ENCODE results near the gene JMJD1C.
"Not testable (repeated sequence)": the region's sequence is repeated elsewhere in the genome, so short reads cannot be mapped to it uniquely, and the experiment has no call there.

Gene JMJD1C

GRCh38 chr10:63502832-63503231, 37.1 kb upstream of the JMJD1C start:
- no peak overlapping the region for H3K4me3 ChIP-seq (ENCODE audit: insufficient read length, low read depth)
- H3K36me3 ChIP-seq (ENCODE audit: insufficient read depth, insufficient read length, low read length): no peaks in the 10 kb centered on the region
- TF ChIP-seq ZNF274 (IDR thresholded peaks at IDR 0.05; ENCODE audit: low read depth, low read length) (no peak), SUZ12 (IDR thresholded peaks at IDR 0.05; ENCODE audit: extremely low read depth, insufficient read depth, insufficient read length) (no peak), YY1 (IDR thresholded peaks at IDR 0.05; ENCODE audit: insufficient read depth, insufficient read length) (no peak)
- no peak for DNase-seq (ENCODE audit: low read depth, low spot score)
- H3K9ac ChIP-seq (ENCODE audit: insufficient read length, low read depth): no peak overlapping the region
- H3K9me3 ChIP-seq (ENCODE audit: insufficient read depth, low read length): no peaks in the 10 kb centered on the region
- no peaks in the 10 kb centered on the region for H3K27me3 ChIP-seq (ENCODE audit: insufficient read depth, insufficient read length)
- H3K4me1 ChIP-seq (ENCODE audit: insufficient read depth, insufficient read length): peaks cover 5% of the 10 kb centered on the region

GRCh38 chr10:63501954-63502353, 36.2 kb upstream of the JMJD1C start:
- Histone ChIP-seq H3K9ac (ENCODE audit: insufficient read length, low read depth) (no peak overlapping the region), H3K9me3 (ENCODE audit: insufficient read depth, low read length) (no peaks in the 10 kb centered on the region), H3K4me3 (ENCODE audit: insufficient read length, low read depth) (no peak overlapping the region), H3K36me3 (ENCODE audit: insufficient read depth, insufficient read length, low read length) (no peaks in the 10 kb centered on the region), H3K4me1 (ENCODE audit: insufficient read depth, insufficient read length) (peaks cover 5% of the 10 kb centered on the region), H3K27me3 (ENCODE audit: insufficient read depth, insufficient read length) (no peaks in the 10 kb centered on the region)
- DNase-seq (ENCODE audit: low read depth, low spot score): no peak
- no peak for TF ChIP-seq ZNF274 (IDR thresholded peaks at IDR 0.05; ENCODE audit: low read depth, low read length)
- no peak for TF ChIP-seq SUZ12 (IDR thresholded peaks at IDR 0.05; ENCODE audit: extremely low read depth, insufficient read depth, insufficient read length)
- TF ChIP-seq YY1 (IDR thresholded peaks at IDR 0.05; ENCODE audit: insufficient read depth, insufficient read length): no peak

GRCh38 chr10:63500551-63500950, 34.8 kb upstream of the JMJD1C start:
- not testable (repeated sequence) for H3K9ac ChIP-seq (ENCODE audit: insufficient read length, low read depth); H3K36me3 ChIP-seq (ENCODE audit: insufficient read depth, insufficient read length, low read length); H3K4me1 ChIP-seq (ENCODE audit: insufficient read depth, insufficient read length); H3K27me3 ChIP-seq (ENCODE audit: insufficient read depth, insufficient read length); DNase-seq (ENCODE audit: low read depth, low spot score); H3K9me3 ChIP-seq (ENCODE audit: insufficient read depth, low read length); H3K4me3 ChIP-seq (ENCODE audit: insufficient read length, low read depth)

- H3K4me1 ChIP-seq (ENCODE audit: insufficient read depth, insufficient read length): no peaks in the 10 kb centered on the region
Measured at GRCh38 chr10:63498665-63499064, 32.9 kb upstream of the JMJD1C start.

GRCh38 chr10:63497321-63497720, 31.5 kb upstream of the JMJD1C start:
- TF ChIP-seq YY1 (IDR thresholded peaks at IDR 0.05; ENCODE audit: insufficient read depth, insufficient read length) (no peak), ZNF274 (IDR thresholded peaks at IDR 0.05; ENCODE audit: low read depth, low read length) (no peak)
- no peak overlapping the region for H3K4me3 ChIP-seq (ENCODE audit: insufficient read length, low read depth)
- H3K36me3 ChIP-seq (ENCODE audit: insufficient read depth, insufficient read length, low read length): no peaks in the 10 kb centered on the region
- no peaks in the 10 kb centered on the region for H3K27me3 ChIP-seq (ENCODE audit: insufficient read depth, insufficient read length)
- H3K9me3 ChIP-seq (ENCODE audit: insufficient read depth, low read length): no peaks in the 10 kb centered on the region
- no peak overlapping the region for H3K9ac ChIP-seq (ENCODE audit: insufficient read length, low read depth)
- H3K4me1 ChIP-seq (ENCODE audit: insufficient read depth, insufficient read length): no peaks in the 10 kb centered on the region
- DNase-seq (ENCODE audit: low read depth, low spot score): no peak

More at GRCh38 chr10:63498665-63499064, 32.9 kb upstream of the JMJD1C start:
- Histone ChIP-seq H3K9ac (ENCODE audit: insufficient read length, low read depth) (no peak overlapping the region), H3K36me3 (ENCODE audit: insufficient read depth, insufficient read length, low read length) (no peaks in the 10 kb centered on the region), H3K4me3 (ENCODE audit: insufficient read length, low read depth) (no peak overlapping the region), H3K27me3 (ENCODE audit: insufficient read depth, insufficient read length) (no peaks in the 10 kb centered on the region), H3K9me3 (ENCODE audit: insufficient read depth, low read length) (no peaks in the 10 kb centered on the region)
- TF ChIP-seq SUZ12 (IDR thresholded peaks at IDR 0.05; ENCODE audit: extremely low read depth, insufficient read depth, insufficient read length) (no peak), ZNF274 (IDR thresholded peaks at IDR 0.05; ENCODE audit: low read depth, low read length) (no peak), YY1 (IDR thresholded peaks at IDR 0.05; ENCODE audit: insufficient read depth, insufficient read length) (no peak)
- DNase-seq (ENCODE audit: low read depth, low spot score): no peak

GRCh38 chr10:63496561-63496960, 30.8 kb upstream of the JMJD1C start:
- Histone ChIP-seq H3K36me3 (ENCODE audit: insufficient read depth, insufficient read length, low read length) (no peaks in the 10 kb centered on the region), H3K4me1 (ENCODE audit: insufficient read depth, insufficient read length) (no peaks in the 10 kb centered on the region), H3K9ac (ENCODE audit: insufficient read length, low read depth) (no peak overlapping the region), H3K27me3 (ENCODE audit: insufficient read depth, insufficient read length) (no peaks in the 10 kb centered on the region), H3K9me3 (ENCODE audit: insufficient read depth, low read length) (no peaks in the 10 kb centered on the region), H3K4me3 (ENCODE audit: insufficient read length, low read depth) (no peak overlapping the region)
- no peak for TF ChIP-seq ZNF274 (IDR thresholded peaks at IDR 0.05; ENCODE audit: low read depth, low read length)
- no peak for DNase-seq (ENCODE audit: low read depth, low spot score)

GRCh38 chr10:63494951-63495350, 29.2 kb upstream of the JMJD1C start:
- Histone ChIP-seq H3K36me3 (ENCODE audit: insufficient read depth, insufficient read length, low read length) (no peaks in the 10 kb centered on the region), H3K27me3 (ENCODE audit: insufficient read depth, insufficient read length) (no peaks in the 10 kb centered on the region), H3K9ac (ENCODE audit: insufficient read length, low read depth) (no peak overlapping the region), H3K4me1 (ENCODE audit: insufficient read depth, insufficient read length) (no peaks in the 10 kb centered on the region), H3K4me3 (ENCODE audit: insufficient read length, low read depth) (no peak overlapping the region), H3K9me3 (ENCODE audit: insufficient read depth, low read length) (0 out of 2 replicates have a peak, but pooled peaks cover 8% of the 10 kb centered on the region)
- no peak for DNase-seq (ENCODE audit: low read depth, low spot score)
- TF ChIP-seq ZNF274 (IDR thresholded peaks at IDR 0.05; ENCODE audit: low read depth, low read length) (no peak), YY1 (IDR thresholded peaks at IDR 0.05; ENCODE audit: insufficient read depth, insufficient read length) (no peak), SUZ12 (IDR thresholded peaks at IDR 0.05; ENCODE audit: extremely low read depth, insufficient read depth, insufficient read length) (no peak)

- no peaks in the 10 kb centered on the region for H3K36me3 ChIP-seq (ENCODE audit: insufficient read depth, insufficient read length, low read length)
- no peaks in the 10 kb centered on the region for H3K27me3 ChIP-seq (ENCODE audit: insufficient read depth, insufficient read length)
- H3K4me1 ChIP-seq (ENCODE audit: insufficient read depth, insufficient read length): no peaks in the 10 kb centered on the region
- H3K4me3 ChIP-seq (ENCODE audit: insufficient read length, low read depth): no peak overlapping the region
- no peak for DNase-seq (ENCODE audit: low read depth, low spot score)
- TF ChIP-seq YY1 (IDR thresholded peaks at IDR 0.05; ENCODE audit: insufficient read depth, insufficient read length): no peak
- no peak overlapping the region for H3K9ac ChIP-seq (ENCODE audit: insufficient read length, low read depth)
- H3K9me3 ChIP-seq (ENCODE audit: insufficient read depth, low read length): 0 out of 2 replicates have a peak, but pooled peaks cover 11% of the 10 kb centered on the region
Measured at GRCh38 chr10:63493004-63493403, 27.2 kb upstream of the JMJD1C start.

- H3K9me3 ChIP-seq (ENCODE audit: insufficient read depth, low read length): 0 out of 2 replicates have a peak, but pooled peaks cover 11% of the 10 kb centered on the region
- H3K9ac ChIP-seq (ENCODE audit: insufficient read length, low read depth); H3K4me3 ChIP-seq (ENCODE audit: insufficient read length, low read depth); H3K36me3 ChIP-seq (ENCODE audit: insufficient read depth, insufficient read length, low read length); DNase-seq (ENCODE audit: low read depth, low spot score); H3K27me3 ChIP-seq (ENCODE audit: insufficient read depth, insufficient read length); H3K4me1 ChIP-seq (ENCODE audit: insufficient read depth, insufficient read length): not testable (repeated sequence)
Measured at GRCh38 chr10:63492317-63492690, 26.5 kb upstream of the JMJD1C start.

All from NT2/D1 (cell line).